ENCODE data around the gene PGGT1B. TPM values are rescaled to one million over a fixed set of nuclear protein-coding genes. Genes with fewer than 3 reads are reported as not detected.

PGGT1B gene
- total RNA-seq (51.1 TPM), polyA plus RNA-seq (ENCODE audit: insufficient read depth, low read depth, low replicate concordance) (7.1 TPM)
- long read RNA-seq, donor 1, full-length matches to known transcripts = 4 of 4 reads
- long read RNA-seq, donor 1, partial matches to known transcripts = 0 of 4 reads
- long read RNA-seq, donor 1, other reads (novel, unspliced or antisense) = 0 of 4 reads
- long read RNA-seq, donor 2, full-length matches to known transcripts = 4 of 4 reads
- long read RNA-seq, donor 2, partial matches to known transcripts = 0 of 4 reads
- long read RNA-seq, donor 2, other reads (novel, unspliced or antisense) = 0 of 4 reads
- long read RNA-seq, donor 3, full-length matches to known transcripts = 7 of 7 reads
- long read RNA-seq, donor 3, partial matches to known transcripts = 0 of 7 reads
- long read RNA-seq, donor 3, other reads (novel, unspliced or antisense) = 0 of 7 reads
- long read RNA-seq, donor 4, full-length matches to known transcripts = 4 of 4 reads
- long read RNA-seq, donor 4, partial matches to known transcripts = 0 of 4 reads
- long read RNA-seq, donor 4, other reads (novel, unspliced or antisense) = 0 of 4 reads
- long read RNA-seq, donor 5, full-length matches to known transcripts = 1 of 1 reads
- long read RNA-seq, donor 5, partial matches to known transcripts = 0 of 1 reads
- long read RNA-seq, donor 5, other reads (novel, unspliced or antisense) = 0 of 1 reads
- long read RNA-seq, donor 6, full-length matches to known transcripts = 8 of 8 reads
- long read RNA-seq, donor 6, partial matches to known transcripts = 0 of 8 reads
- long read RNA-seq, donor 6, other reads (novel, unspliced or antisense) = 0 of 8 reads
- long read RNA-seq, donor 7, full-length matches to known transcripts = 26 of 33 reads
- long read RNA-seq, donor 7, partial matches to known transcripts = 0 of 33 reads
- long read RNA-seq, donor 7, other reads (novel, unspliced or antisense) = 7 of 33 reads
- long read RNA-seq, donor 8, full-length matches to known transcripts = 4 of 4 reads
- long read RNA-seq, donor 8, partial matches to known transcripts = 0 of 4 reads
- long read RNA-seq, donor 8, other reads (novel, unspliced or antisense) = 0 of 4 reads
- long read RNA-seq, donor 9, full-length matches to known transcripts = 4 of 4 reads
- long read RNA-seq, donor 9, partial matches to known transcripts = 0 of 4 reads
- long read RNA-seq, donor 9, other reads (novel, unspliced or antisense) = 0 of 4 reads
- long read RNA-seq, donor 10, full-length matches to known transcripts = 4 of 4 reads
- long read RNA-seq, donor 10, partial matches to known transcripts = 0 of 4 reads
- long read RNA-seq, donor 10, other reads (novel, unspliced or antisense) = 0 of 4 reads

DNA sequence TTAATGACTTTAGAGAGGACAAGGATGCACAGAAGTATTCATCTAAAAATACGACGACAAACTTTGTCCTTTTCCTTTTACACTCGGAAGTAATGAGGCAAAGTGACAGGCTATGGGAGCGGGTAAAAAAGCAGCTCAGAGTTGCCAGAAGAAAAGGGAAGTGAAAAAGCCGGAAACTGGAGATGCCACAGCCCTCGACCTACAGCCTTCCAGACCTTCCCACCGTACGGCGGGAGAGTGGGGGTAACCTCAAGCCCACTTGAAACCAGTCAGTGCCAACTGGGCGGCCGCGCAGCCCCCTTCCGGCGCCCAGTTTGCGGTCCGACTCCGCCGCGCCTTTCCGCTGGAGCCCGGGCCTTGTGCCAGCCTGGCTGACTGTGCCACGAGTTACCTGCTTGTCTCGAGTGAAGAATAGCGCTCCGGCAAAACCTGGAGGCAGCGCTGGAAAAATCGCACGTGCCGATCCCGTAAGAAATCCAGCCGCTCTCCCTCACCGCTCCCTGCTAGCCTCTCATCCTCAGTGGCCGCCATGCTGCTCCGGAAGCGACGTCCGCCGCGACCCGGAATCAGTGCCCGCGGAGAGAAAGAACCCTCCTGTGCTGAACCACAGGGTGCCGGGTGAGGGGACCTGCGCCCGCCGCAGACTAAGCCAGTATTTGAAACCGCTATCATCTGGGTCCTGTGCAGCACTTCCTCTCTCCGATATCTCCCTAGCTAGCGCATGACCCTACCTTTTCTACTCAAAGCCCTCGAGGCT lies at the start of gene PGGT1B:
TSS of gene PGGT1B (minus strand) at position 557 of the 757 bp plus-strand sequence. CDS start at position 531, 26 bp downstream.
- DNase-seq (peak; percentile 84 to 91 (median 85)), FAIRE-seq (no peak)
- no peaks in the 10 kb centered on the region for H3K27me3 ChIP-seq (ENCODE audit: control insufficient read depth, insufficient read depth, low read length)
- H3K27ac ChIP-seq (ENCODE audit: low read depth in 2 of 2, low read length in 2 of 2) = peak within 1 kb of the TSS; percentile 36 to 71
- TF ChIP-seq, protein P1, sequence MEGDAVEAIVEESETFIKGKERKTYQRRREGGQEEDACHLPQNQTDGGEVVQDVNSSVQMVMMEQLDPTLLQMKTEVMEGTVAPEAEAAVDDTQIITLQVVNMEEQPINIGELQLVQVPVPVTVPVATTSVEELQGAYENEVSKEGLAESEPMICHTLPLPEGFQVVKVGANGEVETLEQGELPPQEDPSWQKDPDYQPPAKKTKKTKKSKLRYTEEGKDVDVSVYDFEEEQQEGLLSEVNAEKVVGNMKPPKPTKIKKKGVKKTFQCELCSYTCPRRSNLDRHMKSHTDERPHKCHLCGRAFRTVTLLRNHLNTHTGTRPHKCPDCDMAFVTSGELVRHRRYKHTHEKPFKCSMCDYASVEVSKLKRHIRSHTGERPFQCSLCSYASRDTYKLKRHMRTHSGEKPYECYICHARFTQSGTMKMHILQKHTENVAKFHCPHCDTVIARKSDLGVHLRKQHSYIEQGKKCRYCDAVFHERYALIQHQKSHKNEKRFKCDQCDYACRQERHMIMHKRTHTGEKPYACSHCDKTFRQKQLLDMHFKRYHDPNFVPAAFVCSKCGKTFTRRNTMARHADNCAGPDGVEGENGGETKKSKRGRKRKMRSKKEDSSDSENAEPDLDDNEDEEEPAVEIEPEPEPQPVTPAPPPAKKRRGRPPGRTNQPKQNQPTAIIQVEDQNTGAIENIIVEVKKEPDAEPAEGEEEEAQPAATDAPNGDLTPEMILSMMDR (IDR thresholded peaks at IDR 0.05; ENCODE audit: borderline replicate concordance, extremely low read depth, insufficient read depth) = no peak
- H3K9ac ChIP-seq (ENCODE audit: low read length in 3 of 3) = peak within 1 kb of the TSS; percentile 28 to 80 (median 74)
- no peaks in the 10 kb centered on the region for H3K9me3 ChIP-seq (ENCODE audit: control insufficient read depth in 2 of 3, insufficient read depth in 1 of 3, low read length in 3 of 3)
- no peaks in the 10 kb centered on the region for H3K36me3 ChIP-seq (ENCODE audit: control insufficient read depth in 2 of 3, insufficient read depth in 3 of 3, low read length in 3 of 3)
- intact Hi-C loops (cut with DNase I) = no loop called here
- H3K4me3 ChIP-seq (ENCODE audit: low read length in 3 of 3) = peak within 1 kb of the TSS; percentile 82 to 97 (median 85)
- H3K4me1 ChIP-seq (ENCODE audit: control insufficient read depth in 2 of 3, insufficient read depth in 2 of 3, low read depth in 1 of 3, low read length in 3 of 3) = peaks cover 0 to 9% (median 8%) of the 10 kb centered on the region in 3 donors

GRCh38 chr5:115309751-115310370 lies 47.2 kb upstream of the PGGT1B start:
- intact Hi-C loops (cut with DNase I) = loop anchor here (5.0 kb wide), 1 partner anchor 272 kb away; no protein-coding TSS in a partner anchor
- TF ChIP-seq, protein P1 (IDR thresholded peaks at IDR 0.05; ENCODE audit: borderline replicate concordance, extremely low read depth, insufficient read depth) = peak; percentile 46
- peak in 2 of 5 donors; percentile 62 to 71 for DNase-seq

DNA sequence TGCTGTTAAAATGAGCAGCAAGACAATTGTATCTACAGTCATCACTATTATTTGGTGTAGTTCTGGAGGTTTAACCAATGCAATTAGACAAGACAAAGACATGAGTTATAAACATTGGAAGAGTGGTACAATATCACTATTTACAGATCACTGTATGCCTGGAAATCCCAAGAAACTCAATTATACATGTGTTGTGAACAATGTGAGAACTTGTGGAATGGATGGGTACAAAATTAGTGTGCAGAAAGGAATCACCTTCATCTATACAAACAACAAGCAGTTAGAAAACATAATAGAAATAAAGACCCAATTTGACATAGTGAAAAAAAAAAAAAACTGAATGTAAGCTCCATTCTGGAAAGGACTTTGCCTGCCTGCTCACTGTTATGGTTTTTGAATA lies 46.1 kb upstream of the PGGT1B start:
- H3K4me3 ChIP-seq (ENCODE audit: low read length in 3 of 3) = no peak overlapping the region
- H3K9ac ChIP-seq (ENCODE audit: low read length in 3 of 3) = no peak overlapping the region
- H3K27me3 ChIP-seq (ENCODE audit: control insufficient read depth, insufficient read depth, low read length) = no peaks in the 10 kb centered on the region
- intact Hi-C loops (cut with DNase I) = no loop called here
- H3K36me3 ChIP-seq (ENCODE audit: control insufficient read depth in 2 of 3, insufficient read depth in 3 of 3, low read length in 3 of 3) = no peaks in the 10 kb centered on the region
- FAIRE-seq = no peak
- no peak overlapping the region for H3K27ac ChIP-seq (ENCODE audit: low read depth in 2 of 2, low read length in 2 of 2)
- no peak for DNase-seq
- H3K9me3 ChIP-seq (ENCODE audit: control insufficient read depth in 2 of 3, insufficient read depth in 1 of 3, low read length in 3 of 3) = no peaks in the 10 kb centered on the region
- TF ChIP-seq, protein P1 (IDR thresholded peaks at IDR 0.05; ENCODE audit: borderline replicate concordance, extremely low read depth, insufficient read depth) = no peak
- H3K4me1 ChIP-seq (ENCODE audit: control insufficient read depth in 2 of 3, insufficient read depth in 2 of 3, low read depth in 1 of 3, low read length in 3 of 3) = no peaks in the 10 kb centered on the region

More at GRCh38 chr5:115309751-115310370, 47.2 kb upstream of the PGGT1B start:
- Histone ChIP-seq H3K4me3 (ENCODE audit: low read length in 3 of 3) (no peak overlapping the region), H3K9ac (ENCODE audit: low read length in 3 of 3) (no peak overlapping the region), H3K9me3 (ENCODE audit: control insufficient read depth in 2 of 3, insufficient read depth in 1 of 3, low read length in 3 of 3) (no peaks in the 10 kb centered on the region), H3K27ac (ENCODE audit: low read depth in 2 of 2, low read length in 2 of 2) (no peak overlapping the region), H3K27me3 (ENCODE audit: control insufficient read depth, insufficient read depth, low read length) (no peaks in the 10 kb centered on the region), H3K4me1 (ENCODE audit: control insufficient read depth in 2 of 3, insufficient read depth in 2 of 3, low read depth in 1 of 3, low read length in 3 of 3) (no peaks in the 10 kb centered on the region), H3K36me3 (ENCODE audit: control insufficient read depth in 2 of 3, insufficient read depth in 3 of 3, low read length in 3 of 3) (no peaks in the 10 kb centered on the region)
- peak; percentile 97 for FAIRE-seq

Data from kidney (tissue), 22 donors.